SK-N-SH treated with all-trans-retinoic acid at 6 μM for 48 hours (cell line): ENCODE data around the gene NCS1.

Experiments
- BACH2 ChIP-seq: fragments of 250-450 bp; sonication (Bioruptor Pico); IDR thresholded peaks from 2 replicates; pipeline ENCODE4 v1.9.0; 2021; ENCODE audit warnings: mild to moderate bottlenecking, borderline replicate concordance
- ESRRG ChIP-seq: fragments of 250-450 bp; sonication (Bioruptor Pico); IDR thresholded peaks from 2 replicates; pipeline ENCODE4 v1.6.1; 2021; ENCODE audit warnings: mild to moderate bottlenecking
- OSR1 ChIP-seq: fragments of 250-450 bp; sonication (Bioruptor Pico); IDR thresholded peaks from 2 replicates; pipeline ENCODE4 v1.8.0; 2022; ENCODE audit warnings: moderate library complexity, mild to moderate bottlenecking, inconsistent platforms
- RARB ChIP-seq: fragments of 250-450 bp; sonication (Bioruptor Pico); IDR thresholded peaks from 2 replicates; pipeline ENCODE4 v1.8.0; 2021; ENCODE audit warnings: mild to moderate bottlenecking, moderate library complexity
- SNAI2 ChIP-seq: fragments of 250-450 bp; sonication (Bioruptor Pico); IDR thresholded peaks from 2 replicates; pipeline ENCODE4 v1.5.0; 2020; ENCODE audit warnings: mild to moderate bottlenecking, moderate library complexity
- TCF4 ChIP-seq: fragments of 250-450 bp; sonication (Bioruptor Pico); IDR thresholded peaks from 2 replicates; pipeline ENCODE4 v1.8.0; 2021; ENCODE audit warnings: mild to moderate bottlenecking, moderate library complexity, borderline replicate concordance
- ZC3H10 ChIP-seq: fragments of 250-450 bp; sonication (Bioruptor Pico); IDR thresholded peaks from 2 replicates; pipeline ENCODE4 v1.5.1; 2021; ENCODE audit warnings: mild to moderate bottlenecking, moderate library complexity
- ZFP3 ChIP-seq: fragments of 250-450 bp; sonication (Bioruptor Pico); IDR thresholded peaks from 2 replicates; pipeline ENCODE4 v1.5.0; 2020; ENCODE audit warnings: mild to moderate bottlenecking, moderate library complexity
- ZFP30 ChIP-seq: fragments of 450-650 bp; formaldehyde crosslinking; IDR thresholded peaks from 2 replicates; pipeline ENCODE4 v1.5.0; 2022; ENCODE audit warnings: mild to moderate bottlenecking, moderate library complexity
- ZNF565 ChIP-seq: fragments of 450-650 bp; formaldehyde crosslinking; conservative IDR thresholded peaks from 2 replicates; pipeline ENCODE4 v1.5.0; 2020; ENCODE audit warnings: low read depth, mild to moderate bottlenecking, moderate library complexity
- ZNF70 ChIP-seq: fragments of 450-650 bp; formaldehyde crosslinking; IDR thresholded peaks from 2 replicates; pipeline ENCODE4 v1.5.0; 2020; ENCODE audit warnings: mild to moderate bottlenecking, moderate library complexity
- TF ChIP-seq, protein P1 (sequence below): fragments of 250-450 bp; sonication (Bioruptor Pico); IDR thresholded peaks from 2 replicates; pipeline ENCODE4 v1.5.1; 2021; ENCODE audit warnings: mild to moderate bottlenecking, moderate library complexity
- TF ChIP-seq, protein P2 (sequence below): fragments of 250-450 bp; sonication (Bioruptor Pico); IDR thresholded peaks from 2 replicates; pipeline ENCODE4 v1.8.0; 2020; ENCODE audit warnings: mild to moderate bottlenecking, moderate library complexity, borderline replicate concordance
- TF ChIP-seq, protein P3 (sequence below): fragments of 250-450 bp; sonication (Bioruptor Pico); IDR thresholded peaks from 2 replicates; pipeline ENCODE4 v1.5.1; 2020; ENCODE audit warnings: low read depth, mild to moderate bottlenecking, moderate library complexity

DNA sequence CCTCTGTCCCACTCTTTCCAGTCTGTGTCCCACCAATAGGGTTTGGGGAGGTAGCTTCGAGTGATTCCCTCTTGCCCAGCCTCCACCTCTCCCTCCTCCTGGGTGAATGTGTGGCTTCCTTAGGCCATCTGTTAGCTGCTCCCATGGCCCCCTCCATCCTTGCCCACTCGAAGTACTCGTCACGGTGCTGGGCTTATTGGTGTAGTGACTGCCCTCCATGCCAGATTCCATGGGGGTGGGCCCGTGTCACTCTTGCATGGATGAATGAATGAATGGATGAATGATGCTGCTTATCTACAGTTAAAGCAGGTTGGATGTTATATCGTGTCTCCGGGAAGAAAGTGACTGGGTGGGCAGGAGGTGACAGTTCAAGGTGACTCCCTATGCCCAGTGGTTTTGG, 112.5 kb downstream of the NCS1 start:
- TF ChIP-seq, protein P1, sequence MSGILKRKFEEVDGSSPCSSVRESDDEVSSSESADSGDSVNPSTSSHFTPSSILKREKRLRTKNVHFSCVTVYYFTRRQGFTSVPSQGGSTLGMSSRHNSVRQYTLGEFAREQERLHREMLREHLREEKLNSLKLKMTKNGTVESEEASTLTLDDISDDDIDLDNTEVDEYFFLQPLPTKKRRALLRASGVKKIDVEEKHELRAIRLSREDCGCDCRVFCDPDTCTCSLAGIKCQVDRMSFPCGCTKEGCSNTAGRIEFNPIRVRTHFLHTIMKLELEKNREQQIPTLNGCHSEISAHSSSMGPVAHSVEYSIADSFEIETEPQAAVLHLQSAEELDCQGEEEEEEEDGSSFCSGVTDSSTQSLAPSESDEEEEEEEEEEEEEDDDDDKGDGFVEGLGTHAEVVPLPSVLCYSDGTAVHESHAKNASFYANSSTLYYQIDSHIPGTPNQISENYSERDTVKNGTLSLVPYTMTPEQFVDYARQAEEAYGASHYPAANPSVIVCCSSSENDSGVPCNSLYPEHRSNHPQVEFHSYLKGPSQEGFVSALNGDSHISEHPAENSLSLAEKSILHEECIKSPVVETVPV = no peak
- TF ChIP-seq, protein P2, sequence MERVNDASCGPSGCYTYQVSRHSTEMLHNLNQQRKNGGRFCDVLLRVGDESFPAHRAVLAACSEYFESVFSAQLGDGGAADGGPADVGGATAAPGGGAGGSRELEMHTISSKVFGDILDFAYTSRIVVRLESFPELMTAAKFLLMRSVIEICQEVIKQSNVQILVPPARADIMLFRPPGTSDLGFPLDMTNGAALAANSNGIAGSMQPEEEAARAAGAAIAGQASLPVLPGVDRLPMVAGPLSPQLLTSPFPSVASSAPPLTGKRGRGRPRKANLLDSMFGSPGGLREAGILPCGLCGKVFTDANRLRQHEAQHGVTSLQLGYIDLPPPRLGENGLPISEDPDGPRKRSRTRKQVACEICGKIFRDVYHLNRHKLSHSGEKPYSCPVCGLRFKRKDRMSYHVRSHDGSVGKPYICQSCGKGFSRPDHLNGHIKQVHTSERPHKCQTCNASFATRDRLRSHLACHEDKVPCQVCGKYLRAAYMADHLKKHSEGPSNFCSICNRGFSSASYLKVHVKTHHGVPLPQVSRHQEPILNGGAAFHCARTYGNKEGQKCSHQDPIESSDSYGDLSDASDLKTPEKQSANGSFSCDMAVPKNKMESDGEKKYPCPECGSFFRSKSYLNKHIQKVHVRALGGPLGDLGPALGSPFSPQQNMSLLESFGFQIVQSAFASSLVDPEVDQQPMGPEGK = no peak
- TF ChIP-seq, protein P3, sequence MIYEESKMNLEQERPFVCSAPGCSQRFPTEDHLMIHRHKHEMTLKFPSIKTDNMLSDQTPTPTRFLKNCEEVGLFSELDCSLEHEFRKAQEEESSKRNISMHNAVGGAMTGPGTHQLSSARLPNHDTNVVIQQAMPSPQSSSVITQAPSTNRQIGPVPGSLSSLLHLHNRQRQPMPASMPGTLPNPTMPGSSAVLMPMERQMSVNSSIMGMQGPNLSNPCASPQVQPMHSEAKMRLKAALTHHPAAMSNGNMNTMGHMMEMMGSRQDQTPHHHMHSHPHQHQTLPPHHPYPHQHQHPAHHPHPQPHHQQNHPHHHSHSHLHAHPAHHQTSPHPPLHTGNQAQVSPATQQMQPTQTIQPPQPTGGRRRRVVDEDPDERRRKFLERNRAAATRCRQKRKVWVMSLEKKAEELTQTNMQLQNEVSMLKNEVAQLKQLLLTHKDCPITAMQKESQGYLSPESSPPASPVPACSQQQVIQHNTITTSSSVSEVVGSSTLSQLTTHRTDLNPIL (CRISPR knock-in tag) = no peak
- no peak for TF ChIP-seq BACH2 (CRISPR knock-in tag)
- TF ChIP-seq OSR1 = no peak
- TF ChIP-seq ZC3H10 = no peak
- TF ChIP-seq ZFP30 (CRISPR knock-in tag) = no peak
- TF ChIP-seq ZFP3 (CRISPR knock-in tag) = no peak
- TF ChIP-seq ZNF565 = no peak
- TF ChIP-seq ESRRG = no peak
- no peak for TF ChIP-seq ZNF70 (CRISPR knock-in tag)
- TF ChIP-seq SNAI2 (CRISPR knock-in tag) = no peak
- TF ChIP-seq TCF4 (CRISPR knock-in tag) = no peak
- no peak for TF ChIP-seq RARB (CRISPR knock-in tag)
